PC-3 (cell line): ENCODE data around the gene HLA-DRA. TPM values are rescaled to one million over a fixed set of nuclear protein-coding genes. Genes with fewer than 3 reads are reported as not detected.

ENCODE experiments used
- ATAC-seq: fragments of 200-7000 bp; cut with Tn5 transposase; 2 replicates; pipeline ENCODE4 v1.9.1; 2020; ENCODE audit warnings: mild to moderate bottlenecking, moderate library complexity
- BruUV-seq: library from RNA; stranded (reverse); fragments of 400-500 nt; replicated peaks from 2 replicates; lab custom pipeline; 2021; lab: Mats Ljungman, UMichigan
- CTCF ChIA-PET: fragments of 300-600 bp; sonication (Branson Sonifier 250); formaldehyde crosslinking; loops from one replicate; lab custom pipeline; 2022; ENCODE audit warnings: antibody characterized with exemption; lab: Charles Lee
- POLR2A ChIA-PET: fragments of 300-600 bp; sonication (Branson Sonifier 250); formaldehyde crosslinking; loops from one replicate; lab custom pipeline; 2022; ENCODE audit warnings: antibody characterized with exemption; ENCODE audit not compliant: unreplicated experiment; lab: Charles Lee
- DNase-seq: peaks from one replicate; pipeline ENCODE4 v3.0.0-alpha.2; 2015
- H2AFZ ChIP-seq: fragments of 300-600 bp; sonication (generic); 2 replicates; pipeline ENCODE4 v1.6.0; 2016; ENCODE audit warnings: antibody characterized with exemption, low read length
- H3F3A ChIP-seq: fragments of 300-600 bp; sonication (generic); one replicate; pipeline ENCODE4 v1.6.0; 2017; ENCODE audit warnings: antibody characterized with exemption, low read length, control low read depth, mild to moderate bottlenecking; ENCODE audit not compliant: unreplicated experiment
- H3K27ac ChIP-seq: fragments of 300-600 bp; sonication (generic); 2 replicates; pipeline ENCODE4 v1.5.1; 2016; ENCODE audit warnings: mild to moderate bottlenecking, low read length
- H3K27me3 ChIP-seq: fragments of 300-600 bp; sonication (generic); 2 replicates; pipeline ENCODE4 v1.6.1; 2016; ENCODE audit warnings: low read length, mixed read lengths
- H3K36me3 ChIP-seq: fragments of 300-600 bp; sonication (generic); 2 replicates; pipeline ENCODE4 v1.6.1; 2016; ENCODE audit warnings: low read depth, mixed run types, low read length, mixed read lengths
- H3K4me1 ChIP-seq: fragments of 300-600 bp; sonication (generic); 2 replicates; pipeline ENCODE4 v1.5.1; 2016; ENCODE audit warnings: low read length; ENCODE audit not compliant: insufficient read depth
- H3K4me2 ChIP-seq: fragments of 300-600 bp; sonication (generic); 2 replicates; pipeline ENCODE4 v1.6.0; 2016; ENCODE audit warnings: low read length
- H3K4me3 ChIP-seq: fragments of 300-600 bp; sonication (generic); 2 replicates; pipeline ENCODE4 v1.5.1; 2016; ENCODE audit warnings: mild to moderate bottlenecking, low read length, mixed read lengths
- H3K79me2 ChIP-seq: fragments of 300-600 bp; sonication (generic); 2 replicates; pipeline ENCODE4 v1.6.1; 2017; ENCODE audit warnings: low read length, mixed read lengths
- H3K9ac ChIP-seq: fragments of 300-600 bp; sonication (generic); 2 replicates; pipeline ENCODE4 v1.6.0; 2016; ENCODE audit warnings: mild to moderate bottlenecking, low read length
- H3K9me2 ChIP-seq: fragments of 300-600 bp; sonication (generic); replicated peaks from 2 replicates; pipeline ENCODE4 v1.6.1; 2016; ENCODE audit warnings: mixed run types, low read length, mixed read lengths
- H3K9me3 ChIP-seq: fragments of 300-600 bp; sonication (generic); 2 replicates; pipeline ENCODE4 v1.6.1; 2016; ENCODE audit warnings: low read length, mixed read lengths
- H4K20me1 ChIP-seq: fragments of 300-600 bp; sonication (generic); 2 replicates; pipeline ENCODE4 v1.6.1; 2016; ENCODE audit warnings: low read length, mixed read lengths
- EZH2 ChIP-seq: fragments of 300-600 bp; sonication (generic); IDR thresholded peaks from one replicate; pipeline ENCODE4 v1.6.1; 2017; ENCODE audit warnings: antibody characterized with exemption, mild to moderate bottlenecking, low read length; ENCODE audit not compliant: unreplicated experiment
- EZH2phosphoT487 ChIP-seq: fragments of 300-600 bp; sonication (generic); IDR thresholded peaks from 2 replicates; pipeline ENCODE4 v1.6.1; 2018; ENCODE audit warnings: mild to moderate bottlenecking, antibody characterized with exemption, low read length, borderline replicate concordance
- intact Hi-C: fragments of 100-400 bp; cut with micrococcal nuclease; formaldehyde crosslinking; loops from 2 replicates; pipeline ENCODE4 v1.9.0; 2023
- total RNA-seq: library from RNA; depleted of rRNA; stranded (reverse); fragments of >200 nt; gene quantifications from 2 replicates; pipeline ENCODE4 v1.2.3, GENCODE V29; 2014
- TF ChIP-seq, protein P1 (sequence below): fragments of 300-600 bp; sonication (generic); conservative IDR thresholded peaks from 2 replicates; pipeline ENCODE4 v1.5.1; 2017; ENCODE audit warnings: antibody characterized with exemption, low read depth, mild to moderate bottlenecking, low read length

HLA-DRA gene
- total RNA-seq, 1 experiment from 2014 or later = not detected

DNA sequence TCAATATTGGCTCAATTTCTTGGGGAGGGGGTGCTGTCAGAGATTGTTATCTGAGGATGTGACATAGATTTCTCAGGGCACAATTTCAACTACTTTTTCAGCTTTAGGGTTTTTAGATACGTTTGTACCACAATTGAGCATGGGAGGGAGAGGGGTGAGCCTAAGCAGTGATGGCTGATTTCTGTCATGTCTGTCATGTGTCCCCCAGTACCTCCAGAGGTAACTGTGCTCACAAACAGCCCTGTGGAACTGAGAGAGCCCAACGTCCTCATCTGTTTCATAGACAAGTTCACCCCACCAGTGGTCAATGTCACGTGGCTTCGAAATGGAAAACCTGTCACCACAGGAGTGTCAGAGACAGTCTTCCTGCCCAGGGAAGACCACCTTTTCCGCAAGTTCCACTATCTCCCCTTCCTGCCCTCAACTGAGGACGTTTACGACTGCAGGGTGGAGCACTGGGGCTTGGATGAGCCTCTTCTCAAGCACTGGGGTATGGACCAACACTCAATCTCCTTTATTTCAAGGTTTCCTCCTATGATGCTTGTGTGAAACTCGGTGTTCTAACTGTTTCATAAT lies 3.4 kb downstream of the HLA-DRA start:
- no peak overlapping the region for H3K9ac ChIP-seq
- BruUV-seq = no TSS peak
- no peaks in the 10 kb centered on the region for H3K36me3 ChIP-seq
- no peak for TF ChIP-seq EZH2phosphoT487
- TF ChIP-seq, protein P1, sequence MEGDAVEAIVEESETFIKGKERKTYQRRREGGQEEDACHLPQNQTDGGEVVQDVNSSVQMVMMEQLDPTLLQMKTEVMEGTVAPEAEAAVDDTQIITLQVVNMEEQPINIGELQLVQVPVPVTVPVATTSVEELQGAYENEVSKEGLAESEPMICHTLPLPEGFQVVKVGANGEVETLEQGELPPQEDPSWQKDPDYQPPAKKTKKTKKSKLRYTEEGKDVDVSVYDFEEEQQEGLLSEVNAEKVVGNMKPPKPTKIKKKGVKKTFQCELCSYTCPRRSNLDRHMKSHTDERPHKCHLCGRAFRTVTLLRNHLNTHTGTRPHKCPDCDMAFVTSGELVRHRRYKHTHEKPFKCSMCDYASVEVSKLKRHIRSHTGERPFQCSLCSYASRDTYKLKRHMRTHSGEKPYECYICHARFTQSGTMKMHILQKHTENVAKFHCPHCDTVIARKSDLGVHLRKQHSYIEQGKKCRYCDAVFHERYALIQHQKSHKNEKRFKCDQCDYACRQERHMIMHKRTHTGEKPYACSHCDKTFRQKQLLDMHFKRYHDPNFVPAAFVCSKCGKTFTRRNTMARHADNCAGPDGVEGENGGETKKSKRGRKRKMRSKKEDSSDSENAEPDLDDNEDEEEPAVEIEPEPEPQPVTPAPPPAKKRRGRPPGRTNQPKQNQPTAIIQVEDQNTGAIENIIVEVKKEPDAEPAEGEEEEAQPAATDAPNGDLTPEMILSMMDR = no peak
- no peak for TF ChIP-seq EZH2
- H3K4me1 ChIP-seq = no peaks in the 10 kb centered on the region
- no peaks in the 10 kb centered on the region for H3K9me2 ChIP-seq
- DNase-seq = no peak
- no peak overlapping the region for H2AFZ ChIP-seq
- no peaks in the 10 kb centered on the region for H3K79me2 ChIP-seq
- H4K20me1 ChIP-seq = no peaks in the 10 kb centered on the region
- H3F3A ChIP-seq = no peaks in the 10 kb centered on the region
- no peak for ATAC-seq
- intact Hi-C loops = no loop called here
- H3K4me2 ChIP-seq = no peak overlapping the region
- CTCF ChIA-PET = no interaction called here
- POLR2A ChIA-PET = no interaction called here
- H3K27ac ChIP-seq = no peak overlapping the region
- H3K4me3 ChIP-seq = no peak overlapping the region
- H3K27me3 ChIP-seq = peaks cover 65% of the 10 kb centered on the region
- H3K9me3 ChIP-seq = no peaks in the 10 kb centered on the region

DNA sequence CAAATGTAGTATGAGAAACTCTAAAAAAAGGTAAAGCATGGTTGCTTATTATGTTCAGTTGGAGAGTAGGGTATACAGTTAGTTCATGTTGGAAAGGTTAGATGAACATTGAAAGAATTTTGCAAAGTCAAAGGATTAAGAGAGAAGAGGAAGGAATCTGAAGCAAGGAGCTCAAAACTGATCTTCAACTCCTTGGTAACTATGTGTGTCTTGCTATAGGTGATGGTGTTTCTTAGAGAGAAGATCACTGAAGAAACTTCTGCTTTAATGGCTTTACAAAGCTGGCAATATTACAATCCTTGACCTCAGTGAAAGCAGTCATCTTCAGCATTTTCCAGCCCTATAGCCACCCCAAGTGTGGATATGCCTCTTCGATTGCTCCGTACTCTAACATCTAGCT lies 4.7 kb downstream of the HLA-DRA start:
- CTCF ChIA-PET = interaction anchor here (0.9 kb wide), 1 partner anchor 341 kb away, joined by 3 read pairs; no protein-coding TSS in a partner anchor
- H4K20me1 ChIP-seq = no peaks in the 10 kb centered on the region
- H3K27me3 ChIP-seq = peaks cover 61% of the 10 kb centered on the region
- no peak overlapping the region for H3K27ac ChIP-seq
- DNase-seq (no peak), ATAC-seq (no peak)
- no peak overlapping the region for H3K4me2 ChIP-seq
- intact Hi-C loops = no loop called here
- H3K36me3 ChIP-seq = no peaks in the 10 kb centered on the region
- TF ChIP-seq, protein P1 = no peak
- TF ChIP-seq EZH2phosphoT487 = no peak
- TF ChIP-seq EZH2 = no peak
- H2AFZ ChIP-seq = no peak overlapping the region
- no TSS peak for BruUV-seq
- POLR2A ChIA-PET = no interaction called here
- H3K79me2 ChIP-seq = no peaks in the 10 kb centered on the region
- H3K4me1 ChIP-seq = no peaks in the 10 kb centered on the region
- H3K4me3 ChIP-seq = no peak overlapping the region
- H3F3A ChIP-seq = no peaks in the 10 kb centered on the region
- no peaks in the 10 kb centered on the region for H3K9me3 ChIP-seq
- H3K9ac ChIP-seq = no peak overlapping the region
- no peaks in the 10 kb centered on the region for H3K9me2 ChIP-seq

DNA sequence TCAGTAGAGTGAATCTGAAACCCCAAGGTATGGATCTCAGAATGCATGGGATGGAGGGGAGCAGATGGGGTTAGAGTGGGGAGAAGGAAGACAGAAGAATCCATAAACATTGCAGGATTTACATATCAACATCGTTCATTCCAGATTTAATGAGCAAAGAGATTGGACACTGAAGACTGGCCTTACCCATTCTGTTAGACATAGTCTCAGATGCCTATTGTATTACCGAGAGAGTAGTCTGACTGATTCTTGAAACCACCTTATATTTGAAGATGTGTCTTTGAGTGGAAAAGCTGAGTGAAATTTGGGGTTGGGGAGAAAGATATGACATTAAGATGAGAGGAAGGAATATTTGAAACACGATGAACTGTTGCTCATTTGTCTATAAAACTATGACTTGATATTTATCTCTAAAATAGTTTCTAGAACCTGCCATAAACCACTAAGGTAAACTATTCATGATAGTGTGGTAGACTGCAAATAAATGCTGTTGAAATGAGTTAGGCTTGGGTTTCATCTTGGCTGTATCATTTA lies 5.7 kb downstream of the HLA-DRA start:
- peaks cover 57% of the 10 kb centered on the region for H3K27me3 ChIP-seq
- intact Hi-C loops = no loop called here
- ATAC-seq = no peak

More for the DNA sequence above, 5.7 kb downstream of the HLA-DRA start:
- TF ChIP-seq EZH2phosphoT487 (no peak), EZH2 (no peak)
- TF ChIP-seq, protein P1 = no peak
- no peak for DNase-seq
- ChIA-PET CTCF (no interaction called here), POLR2A (no interaction called here)
- no peaks in the 10 kb centered on the region for H3K9me2 ChIP-seq
- no peaks in the 10 kb centered on the region for H4K20me1 ChIP-seq
- H3K9ac ChIP-seq = no peak overlapping the region
- no peaks in the 10 kb centered on the region for H3F3A ChIP-seq
- no peak overlapping the region for H3K4me2 ChIP-seq
- H3K4me1 ChIP-seq = no peaks in the 10 kb centered on the region
- H3K4me3 ChIP-seq = no peak overlapping the region
- no peaks in the 10 kb centered on the region for H3K36me3 ChIP-seq
- H3K27ac ChIP-seq = no peak overlapping the region
- no peaks in the 10 kb centered on the region for H3K79me2 ChIP-seq
- no TSS peak for BruUV-seq
- H3K9me3 ChIP-seq = no peaks in the 10 kb centered on the region
- H2AFZ ChIP-seq = no peak overlapping the region
